ENCODE results near the gene LOX.
"Not testable (repeated sequence)": the region's sequence is repeated elsewhere in the genome, so short reads cannot be mapped to it uniquely, and the experiment has no call there.

Gene LOX

GRCh38 chr5:122099060-122099790, 21.2 kb upstream of the LOX start:
- no peak for DNase-seq (ENCODE audit: low read depth in 2 of 2)

- DNase-seq (ENCODE audit: low read depth in 2 of 2), result no peak
These were observed 19.3 kb upstream of the LOX start for GRCh38 chr5:122097391-122097790.

- no peak for DNase-seq (ENCODE audit: low read depth in 2 of 2)
These were observed 17.1 kb upstream of the LOX start for GRCh38 chr5:122095158-122095557.

GRCh38 chr5:122094251-122094650, 16.2 kb upstream of the LOX start:
- not testable (repeated sequence) for DNase-seq (ENCODE audit: low read depth in 2 of 2)

GRCh38 chr5:122093415-122094180, 15.5 kb upstream of the LOX start:
- DNase-seq (ENCODE audit: low read depth in 2 of 2), result peak; percentile 89 to 90

- peak; percentile 81 for DNase-seq (ENCODE audit: low read depth in 2 of 2)
These were observed 14.0 kb upstream of the LOX start for GRCh38 chr5:122091936-122092600.

GRCh38 chr5:122089096-122090013, 11.3 kb upstream of the LOX start:
- DNase-seq (ENCODE audit: low read depth in 2 of 2), result peak; percentile 91 to 92

GRCh38 chr5:122085041-122085440, 7.0 kb upstream of the LOX start:
- no peak for DNase-seq (ENCODE audit: low read depth in 2 of 2)

- no peak for DNase-seq (ENCODE audit: low read depth in 2 of 2)
These were observed 5.5 kb upstream of the LOX start for GRCh38 chr5:122083535-122083934.

- DNase-seq (ENCODE audit: low read depth in 2 of 2), result no peak
These were observed 3.5 kb upstream of the LOX start for GRCh38 chr5:122081541-122081940.

- no peak for DNase-seq (ENCODE audit: low read depth in 2 of 2)
These were observed 518 bp downstream of the LOX start for GRCh38 chr5:122077366-122078115.

- peak; percentile 54 to 56 for DNase-seq (ENCODE audit: low read depth in 2 of 2)
These were observed 1.2 kb downstream of the LOX start for GRCh38 chr5:122076669-122077365.

GRCh38 chr5:122076050-122076461, 2.0 kb downstream of the LOX start:
- DNase-seq (ENCODE audit: low read depth in 2 of 2), result no peak

GRCh38 chr5:122073864-122074263, 4.2 kb downstream of the LOX start:
- no peak for DNase-seq (ENCODE audit: low read depth in 2 of 2)

GRCh38 chr5:122073018-122073417, 5.0 kb downstream of the LOX start:
- DNase-seq (ENCODE audit: low read depth in 2 of 2), result no peak

- DNase-seq (ENCODE audit: low read depth in 2 of 2), result no peak
These were observed 10.7 kb downstream of the LOX start for GRCh38 chr5:122067390-122067789.

- no peak for DNase-seq (ENCODE audit: low read depth in 2 of 2)
These were observed 13.1 kb downstream of the LOX start for GRCh38 chr5:122064992-122065391.

GRCh38 chr5:122063836-122064235, 14.2 kb downstream of the LOX start:
- no peak for DNase-seq (ENCODE audit: low read depth in 2 of 2)

- no peak for DNase-seq (ENCODE audit: low read depth in 2 of 2)
These were observed 15.9 kb downstream of the LOX start for GRCh38 chr5:122062205-122062604.

GRCh38 chr5:122056913-122057312, 21.1 kb downstream of the LOX start:
- no peak for DNase-seq (ENCODE audit: low read depth in 2 of 2)

Data from fibroblast of skin of left quadriceps (primary cell).